Activated CD4-positive, alpha-beta T cell treated with anti-CD3 and anti-CD28 coated beads for 36 hours (primary cell): ENCODE measurements around the gene RSL1D1. TPM values are rescaled to one million over a fixed set of nuclear protein-coding genes. Genes with fewer than 3 reads are reported as not detected.
"Not testable (repeated sequence)": the region's sequence is repeated elsewhere in the genome, so short reads cannot be mapped to it uniquely, and the experiment has no call there.

Experiments used
- ATAC-seq: fragments of 200-7000 bp; cut with Tn5 transposase; one replicate; pipeline ENCODE4 v1.10.0; 2021; ENCODE audit warnings: mild to moderate bottlenecking, moderate library complexity
- CTCF ChIA-PET: fragments of 350-600 bp; sonication (Branson Sonifier 250); formaldehyde crosslinking; loops from one replicate; lab custom pipeline; 2021; ENCODE audit warnings: antibody characterized with exemption; lab: Charles Lee
- POLR2A ChIA-PET: fragments of 350-600 bp; sonication (Branson Sonifier 250); formaldehyde crosslinking; loops from one replicate; lab custom pipeline; 2021; ENCODE audit warnings: antibody characterized with exemption, inconsistent platforms; lab: Charles Lee
- DNase-seq: peaks from one replicate; pipeline ENCODE4 v3.0.0-alpha.2; 2020
- H3K27ac Mint-ChIP-seq: one replicate; pipeline ENCODE4 v1.8.0; 2021; ENCODE audit warnings: mixed read lengths
- H3K27me3 Mint-ChIP-seq: one replicate; pipeline ENCODE4 v1.8.0; 2021; ENCODE audit warnings: mixed read lengths
- H3K36me3 Mint-ChIP-seq: one replicate; pipeline ENCODE4 v1.8.0; 2021; ENCODE audit warnings: low read depth, mixed read lengths
- H3K4me1 Mint-ChIP-seq: one replicate; pipeline ENCODE4 v1.8.0; 2021; ENCODE audit warnings: mixed read lengths
- H3K4me3 Mint-ChIP-seq: one replicate; pipeline ENCODE4 v1.8.0; 2021; ENCODE audit warnings: mild to moderate bottlenecking, moderate library complexity, mixed read lengths
- H3K9me3 Mint-ChIP-seq: one replicate; pipeline ENCODE4 v1.8.0; 2021; ENCODE audit warnings: low read depth, mixed read lengths
- intact Hi-C, 2 experiments: fragments of 100-400 bp; cut with DNase I in 1 of 2; cut with micrococcal nuclease in 1 of 2; formaldehyde crosslinking; loops; one replicate each; pipeline versions ENCODE4 v1.14.2 to v1.15.1; 2022 to 2024; cut with DNase I, micrococcal nuclease
- total RNA-seq, 2 experiments: library from RNA; stranded (reverse); gene quantifications; one replicate each; pipeline ENCODE4 v1.2.3, GENCODE V29; 2021

The RSL1D1 gene
- total RNA-seq, 2 experiments from 2014 or later, result 369 to 466 TPM

DNA sequence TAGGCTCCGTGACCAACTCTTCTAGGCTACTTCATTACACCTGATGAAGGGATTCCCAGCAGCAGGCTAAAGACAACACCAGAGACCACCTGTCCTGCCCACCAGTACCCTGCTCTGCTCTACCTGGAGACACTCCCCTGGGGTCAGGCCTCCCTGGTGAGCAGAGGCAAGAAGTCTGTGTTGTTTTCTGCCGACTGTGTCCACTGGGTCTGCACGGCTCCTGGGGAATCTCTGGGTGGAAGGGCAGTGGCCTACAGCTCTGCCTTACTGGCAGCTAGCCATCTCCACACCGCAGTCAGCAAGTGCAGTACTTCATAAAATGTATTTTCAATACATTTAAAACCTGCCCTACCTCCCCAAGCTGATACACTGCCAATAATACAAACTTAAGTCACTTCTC is 6.8 kb downstream of the RSL1D1 start:
- Mint-ChIP-seq H3K27me3 (no peaks in the 10 kb centered on the region), H3K9me3 (no peaks in the 10 kb centered on the region), H3K36me3 (peaks cover 66% of the 10 kb centered on the region), H3K4me3 (no peak overlapping the region), H3K4me1 (peaks cover 27% of the 10 kb centered on the region), H3K27ac (no peak overlapping the region)
- no peak for ATAC-seq
- intact Hi-C loops, result no loop called here
- POLR2A ChIA-PET, result interaction anchor here (0.7 kb wide), 1 partner anchor 100 kb away, joined by 4 read pairs; no protein-coding TSS in a partner anchor
- CTCF ChIA-PET, result interaction anchor here (0.6 to 1.1 kb wide), 3 partner anchors 23 to 1422 kb away, joined by 3 to 4 read pairs (median 3); no protein-coding TSS in a partner anchor
- DNase-seq, result no peak

DNA sequence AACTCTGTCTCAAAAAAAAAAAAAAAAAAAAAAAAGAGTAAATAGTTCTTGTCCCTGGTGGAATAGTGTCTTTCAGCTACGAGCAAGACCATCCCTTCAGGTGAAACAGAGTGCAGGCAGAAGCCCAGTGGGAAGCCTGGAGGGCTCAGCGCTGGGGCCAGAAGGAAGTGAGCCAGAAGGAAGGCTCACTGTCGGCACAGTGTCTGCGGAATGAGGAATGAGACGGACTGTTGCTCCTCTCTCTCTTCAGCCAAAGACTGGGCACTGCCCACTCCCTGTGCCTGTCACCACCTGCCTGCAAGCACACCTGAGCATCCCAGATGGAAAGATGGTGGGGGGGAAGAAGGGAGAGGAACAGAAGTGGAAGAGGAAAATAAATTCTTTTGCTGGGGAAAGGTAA is 7.5 kb downstream of the RSL1D1 start:
- DNase-seq (no peak), ATAC-seq (no peak)
- Mint-ChIP-seq H3K27me3 (no peaks in the 10 kb centered on the region), H3K9me3 (no peaks in the 10 kb centered on the region), H3K36me3 (peaks cover 66% of the 10 kb centered on the region), H3K27ac (no peak overlapping the region), H3K4me3 (no peak overlapping the region), H3K4me1 (peaks cover 21% of the 10 kb centered on the region)
- intact Hi-C loops, result no loop called here
- ChIA-PET CTCF (interaction anchor here (0.6 kb wide), 3 partner anchors 59 to 1421 kb away, joined by 3 read pairs; no protein-coding TSS in a partner anchor), POLR2A (interaction anchor here (0.6 kb wide), 1 partner anchor 281 kb away, joined by 6 read pairs; no protein-coding TSS in a partner anchor)

DNA sequence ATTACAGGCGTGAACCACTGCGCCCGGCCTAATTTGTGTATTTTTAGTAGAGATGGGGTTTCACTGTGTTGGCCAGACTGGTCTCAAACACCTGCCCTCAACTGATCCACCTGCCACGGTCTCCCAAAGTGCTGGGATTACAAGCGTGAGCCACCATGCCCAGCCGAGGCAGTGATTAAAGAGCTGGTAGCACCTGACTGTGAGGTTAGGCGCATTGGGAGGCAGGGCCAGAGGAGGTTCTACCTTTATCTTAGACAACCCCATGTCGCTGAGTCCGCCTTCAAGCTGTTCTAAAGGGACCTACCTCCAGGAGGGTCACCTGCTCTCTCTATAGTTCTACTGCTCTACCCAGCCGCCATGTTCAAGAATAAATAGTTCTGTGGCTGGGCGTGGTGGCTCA is 8.1 kb downstream of the RSL1D1 start:
- no peaks in the 10 kb centered on the region for H3K9me3 Mint-ChIP-seq
- no peak overlapping the region for H3K4me3 Mint-ChIP-seq
- POLR2A ChIA-PET, result interaction anchor here (0.6 kb wide), 1 partner anchor 281 kb away, joined by 6 read pairs; no protein-coding TSS in a partner anchor
- DNase-seq, result no peak
- ATAC-seq, result no peak
- H3K36me3 Mint-ChIP-seq, result peaks cover 61% of the 10 kb centered on the region
- intact Hi-C loops, result no loop called here
- H3K27ac Mint-ChIP-seq, result no peak overlapping the region
- CTCF ChIA-PET, result interaction anchor here (0.6 kb wide), 2 partner anchors 59 to 155 kb away, joined by 3 read pairs; no protein-coding TSS in a partner anchor
- no peaks in the 10 kb centered on the region for H3K27me3 Mint-ChIP-seq
- peaks cover 14% of the 10 kb centered on the region for H3K4me1 Mint-ChIP-seq

DNA sequence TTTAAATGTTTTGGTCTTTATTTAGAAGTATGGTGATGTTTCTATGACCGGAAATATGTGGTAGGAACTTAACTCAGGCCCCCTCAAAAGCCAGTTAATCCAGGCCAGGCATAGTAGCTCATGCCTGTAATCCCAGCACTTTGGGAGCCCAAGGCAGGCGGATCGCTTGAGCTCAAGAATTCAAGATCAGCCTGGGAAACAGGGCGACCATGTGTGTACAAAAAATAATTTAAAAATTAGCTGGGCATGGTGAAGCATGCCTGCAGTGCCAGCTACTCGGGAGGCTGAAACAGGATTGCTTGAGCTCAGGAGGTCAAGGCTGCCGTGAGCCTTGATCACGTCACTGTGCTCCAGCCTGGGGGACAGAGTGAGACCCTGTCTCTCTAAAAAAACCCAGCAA is 10.3 kb downstream of the RSL1D1 start:
- ChIA-PET CTCF (interaction anchor here (1.0 to 1.3 kb wide), 2 partner anchors 10 to 450 kb away, joined by 3 to 4 read pairs; partner anchors contain the start of gene RSL1D1), POLR2A (interaction anchor here (1.4 kb wide), 1 partner anchor 43 kb away, joined by 5 read pairs; the partner anchor contains the start of gene ZC3H7A)
- intact Hi-C loops, result no loop called here
- no peaks in the 10 kb centered on the region for H3K9me3 Mint-ChIP-seq
- no peak overlapping the region for H3K27ac Mint-ChIP-seq
- H3K27me3 Mint-ChIP-seq, result no peaks in the 10 kb centered on the region
- peaks cover 61% of the 10 kb centered on the region for H3K36me3 Mint-ChIP-seq
- no peak overlapping the region for H3K4me3 Mint-ChIP-seq
- no peaks in the 10 kb centered on the region for H3K4me1 Mint-ChIP-seq
- DNase-seq (no peak), ATAC-seq (no peak)

- Mint-ChIP-seq H3K27me3 (no peaks in the 10 kb centered on the region), H3K36me3 (peaks cover 40% of the 10 kb centered on the region), H3K27ac (no peak overlapping the region), H3K9me3 (no peaks in the 10 kb centered on the region), H3K4me1 (no peaks in the 10 kb centered on the region), H3K4me3 (no peak overlapping the region)
- DNase-seq (no peak), ATAC-seq (no peak)
- intact Hi-C loops, result loop anchor here in 1 of 2 experiments (5.0 kb wide), 1 partner anchor 79 kb away; no protein-coding TSS in a partner anchor
- ChIA-PET POLR2A (interaction anchor here (0.6 kb wide), 1 partner anchor 78 kb away, joined by 3 read pairs; no protein-coding TSS in a partner anchor), CTCF (interaction anchor here (0.5 kb wide), 1 partner anchor 207 kb away, joined by 4 read pairs; no protein-coding TSS in a partner anchor)
Observed at GRCh38 chr16:11836650-11837244, 14.6 kb downstream of the RSL1D1 start.

DNA sequence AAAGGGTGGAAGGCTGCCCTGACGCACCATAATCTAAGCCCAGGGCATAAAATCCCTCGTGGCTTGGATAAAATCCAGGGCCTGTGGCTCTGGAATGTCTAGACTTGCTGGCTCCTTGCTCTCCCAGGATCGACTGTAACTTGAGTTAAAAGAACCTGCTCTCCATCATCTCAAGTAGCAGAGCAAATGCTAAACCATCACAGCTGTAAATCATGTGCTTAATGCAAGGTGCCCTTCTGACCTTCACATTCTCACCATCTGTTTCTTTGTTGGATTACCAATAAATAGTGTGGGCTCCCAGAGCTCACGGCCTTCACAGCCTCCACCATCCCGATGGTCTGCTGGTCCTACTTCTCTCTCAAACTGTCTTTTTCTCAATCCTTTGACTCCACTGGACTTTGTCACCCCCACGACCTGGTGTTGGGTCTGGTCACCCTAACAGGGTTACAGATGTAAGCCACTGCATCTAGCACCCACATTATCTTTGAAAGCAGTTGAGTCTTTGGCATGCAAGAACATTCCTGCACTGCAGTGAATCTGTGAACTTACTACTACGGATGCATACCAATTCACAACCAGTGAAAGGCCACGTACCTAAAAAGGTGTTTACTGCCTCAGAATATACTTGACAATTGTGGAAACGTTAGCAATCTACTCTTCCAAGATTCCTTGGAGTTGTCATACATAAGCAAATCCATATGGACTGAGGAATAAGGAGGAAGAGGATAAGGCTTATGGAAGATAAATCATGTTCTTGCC is 15.3 kb downstream of the RSL1D1 start:
- POLR2A ChIA-PET, result no interaction called here

GRCh38 chr16:11835309-11835708 is 16.0 kb downstream of the RSL1D1 start:
- Mint-ChIP-seq H3K4me3 (no peak overlapping the region), H3K4me1 (no peaks in the 10 kb centered on the region), H3K36me3 (peaks cover 33% of the 10 kb centered on the region), H3K9me3 (no peaks in the 10 kb centered on the region), H3K27me3 (no peaks in the 10 kb centered on the region), H3K27ac (no peak overlapping the region)
- DNase-seq (no peak), ATAC-seq (no peak)
- CTCF ChIA-PET, result no interaction called here
- intact Hi-C loops, result loop anchor here in 1 of 2 experiments (5.0 kb wide), 1 partner anchor 78 kb away; no protein-coding TSS in a partner anchor
- POLR2A ChIA-PET, result no interaction called here

More for the DNA sequence above, 15.3 kb downstream of the RSL1D1 start:
- Mint-ChIP-seq H3K27ac (no peak overlapping the region), H3K36me3 (peaks cover 36% of the 10 kb centered on the region), H3K4me1 (no peaks in the 10 kb centered on the region), H3K9me3 (no peaks in the 10 kb centered on the region), H3K4me3 (no peak overlapping the region), H3K27me3 (no peaks in the 10 kb centered on the region)
- CTCF ChIA-PET, result no interaction called here
- intact Hi-C loops, result loop anchor here in 1 of 2 experiments (5.0 kb wide), 1 partner anchor 79 kb away; no protein-coding TSS in a partner anchor
- ATAC-seq (no peak), DNase-seq (no peak)

DNA sequence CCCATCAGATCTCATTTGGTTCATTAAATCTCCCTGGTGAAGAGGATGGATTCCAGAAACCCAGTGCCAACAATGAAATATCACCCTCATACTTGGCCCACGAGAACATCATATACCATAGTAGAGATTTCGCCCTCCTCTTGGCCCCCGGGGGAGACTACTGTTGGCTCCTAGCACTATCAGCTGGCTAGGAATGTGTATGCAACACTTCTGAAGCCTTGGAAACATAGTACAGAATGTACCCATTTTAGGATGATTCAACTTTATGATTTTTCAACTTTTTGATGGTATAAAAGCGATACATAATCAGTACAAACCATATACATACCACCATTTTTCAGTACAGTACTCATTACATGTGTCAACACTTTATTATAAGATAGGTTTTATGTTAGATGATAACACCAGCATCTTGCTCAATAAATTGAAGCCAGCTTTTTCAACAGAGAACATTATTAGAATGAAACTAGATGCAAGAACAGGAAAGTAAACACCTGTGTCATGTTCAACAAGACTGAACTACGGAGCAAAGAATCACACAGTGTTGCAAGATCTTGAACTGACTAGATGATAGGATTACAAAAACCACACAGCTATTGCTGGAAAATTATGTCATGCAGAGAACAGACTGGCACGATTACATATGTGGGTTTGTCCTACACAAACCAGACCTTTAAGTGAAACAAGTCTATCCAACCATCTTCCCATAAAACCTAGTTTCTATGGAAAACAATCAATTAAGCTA is 17.2 kb downstream of the RSL1D1 start:
- Mint-ChIP-seq H3K27me3 (no peaks in the 10 kb centered on the region), H3K27ac (no peak overlapping the region), H3K4me3 (no peak overlapping the region), H3K36me3 (peaks cover 21% of the 10 kb centered on the region), H3K9me3 (no peaks in the 10 kb centered on the region), H3K4me1 (no peaks in the 10 kb centered on the region)
- DNase-seq (no peak), ATAC-seq (no peak)
- ChIA-PET CTCF (no interaction called here), POLR2A (interaction anchor here (0.6 to 0.7 kb wide), 2 partner anchors 20 to 36 kb away, joined by 4 read pairs; no protein-coding TSS in a partner anchor)
- intact Hi-C loops, result no loop called here

DNA sequence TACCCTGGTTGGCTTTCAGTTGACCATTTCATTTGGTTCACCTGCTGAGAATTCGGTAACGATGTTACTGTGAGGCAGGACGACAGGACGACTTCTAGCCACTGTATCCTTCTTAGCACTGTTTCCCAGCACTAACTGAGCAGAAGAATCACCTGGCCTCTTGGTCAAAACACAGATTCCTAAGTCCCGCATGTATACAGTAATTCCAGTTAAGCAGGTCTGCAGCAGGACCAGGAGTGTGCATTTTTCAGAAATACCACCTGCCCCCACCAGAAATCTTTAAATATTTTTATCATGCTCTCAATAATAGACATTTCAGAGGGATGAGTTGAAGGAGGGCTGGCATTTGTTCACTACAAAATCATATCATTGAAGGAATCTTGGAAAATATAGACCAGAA is 22.6 kb downstream of the RSL1D1 start:
- intact Hi-C loops, result no loop called here
- no peaks in the 10 kb centered on the region for H3K36me3 Mint-ChIP-seq
- no peaks in the 10 kb centered on the region for H3K9me3 Mint-ChIP-seq
- H3K4me3 Mint-ChIP-seq, result no peak overlapping the region
- ChIA-PET CTCF (no interaction called here), POLR2A (no interaction called here)
- H3K4me1 Mint-ChIP-seq, result no peaks in the 10 kb centered on the region
- DNase-seq, result no peak
- no peaks in the 10 kb centered on the region for H3K27me3 Mint-ChIP-seq
- no peak overlapping the region for H3K27ac Mint-ChIP-seq
- no peak for ATAC-seq

DNA sequence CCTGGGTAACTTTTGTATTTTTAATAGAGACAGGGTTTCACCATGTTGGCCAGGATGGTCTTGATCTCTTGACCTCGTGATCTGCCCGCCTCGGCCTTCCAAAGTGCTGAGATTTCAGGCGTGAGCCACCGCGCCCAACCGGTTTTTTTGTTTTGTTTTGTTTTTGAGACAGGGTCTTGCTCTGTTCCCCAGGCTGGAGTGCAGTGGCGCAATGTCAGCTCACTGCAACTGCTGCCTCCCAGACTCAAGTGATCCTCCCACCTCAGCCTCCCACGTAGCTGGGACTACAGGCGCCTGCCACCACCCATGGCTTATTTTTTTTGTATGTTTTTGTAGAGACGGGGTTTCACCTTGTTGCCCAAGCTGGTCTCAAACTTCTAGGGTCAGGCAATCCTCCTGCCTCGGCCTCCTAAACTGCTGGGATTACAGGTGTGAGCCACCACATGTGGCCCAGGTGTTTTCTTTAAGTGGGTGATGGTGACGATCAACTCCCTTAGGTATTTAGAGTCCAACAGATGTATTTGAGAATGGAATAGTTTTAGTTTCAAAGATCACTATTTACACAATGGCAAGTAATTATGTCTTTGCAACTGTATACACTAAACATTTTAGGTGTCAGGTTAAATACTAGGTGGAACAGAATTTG is 25.7 kb downstream of the RSL1D1 start:
- H3K4me3 Mint-ChIP-seq, H3K36me3 Mint-ChIP-seq, ATAC-seq, CTCF ChIA-PET, DNase-seq, H3K27me3 Mint-ChIP-seq, intact Hi-C loops, H3K4me1 Mint-ChIP-seq, H3K9me3 Mint-ChIP-seq, H3K27ac Mint-ChIP-seq: not testable (repeated sequence)
- POLR2A ChIA-PET, result interaction anchor here (0.6 kb wide), 1 partner anchor 22 kb away, joined by 3 read pairs; no protein-coding TSS in a partner anchor
